Neural cell (in vitro differentiated cells): Measurements from ENCODE around the gene ORC2.

Source experiments
- EP300 ChIP-seq: fragments of 450-650 bp; conservative IDR thresholded peaks from 2 replicates; pipeline ENCODE4 v1.6.1; 2014; ENCODE audit warnings: antibody characterized with exemption, mild to moderate bottlenecking, moderate library complexity; ENCODE audit not compliant: poor library complexity, severe bottlenecking
- EZH2 ChIP-seq: fragments of 200-600, 300-800 bp; shearing (Covaris generic), sonication (generic); IDR thresholded peaks from 2 replicates; pipeline ENCODE4 v1.6.1; 2014; ENCODE audit warnings: antibody characterized with exemption, low read length, borderline replicate concordance, mild to moderate bottlenecking; ENCODE audit not compliant: insufficient read depth, poor library complexity, severe bottlenecking
- POLR2AphosphoS5 ChIP-seq: IDR thresholded peaks from 2 replicates; pipeline ENCODE4 v1.6.1; 2012
- RAD21 ChIP-seq: fragments of 450-650 bp; conservative IDR thresholded peaks from 2 replicates; pipeline ENCODE4 v1.6.1; 2014; ENCODE audit warnings: antibody characterized with exemption, mild to moderate bottlenecking, moderate library complexity
- TAF1 ChIP-seq: IDR thresholded peaks from 2 replicates; pipeline ENCODE4 v1.6.1; 2012; ENCODE audit warnings: low read depth
- TF ChIP-seq, protein P1 (sequence below): fragments of 450-650 bp; IDR thresholded peaks from 2 replicates; pipeline ENCODE4 v1.5.1; 2014; ENCODE audit warnings: antibody characterized with exemption, mild to moderate bottlenecking, moderate library complexity; ENCODE audit not compliant: poor library complexity, severe bottlenecking

DNA sequence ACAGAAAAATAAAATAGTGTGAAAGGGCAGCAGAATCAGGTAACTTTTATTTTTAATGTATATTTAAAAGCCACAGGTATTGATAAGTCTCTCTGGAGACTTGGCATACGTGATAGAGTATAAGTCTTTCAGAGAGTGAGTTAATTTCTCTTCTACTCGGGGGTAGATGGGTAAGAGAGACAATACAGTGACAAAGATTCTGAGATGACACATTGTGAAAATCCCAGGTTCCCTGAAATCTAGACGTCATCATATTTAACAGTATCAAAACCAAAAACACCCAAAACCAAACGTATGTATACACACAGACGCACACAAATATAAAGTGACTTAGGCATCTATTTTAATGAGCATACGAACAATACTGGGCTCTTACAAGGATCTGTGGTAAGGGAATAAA is 41.0 kb downstream of the ORC2 start:
- no peak for TF ChIP-seq EZH2
- TF ChIP-seq EP300, result no peak
- TF ChIP-seq, protein P1, sequence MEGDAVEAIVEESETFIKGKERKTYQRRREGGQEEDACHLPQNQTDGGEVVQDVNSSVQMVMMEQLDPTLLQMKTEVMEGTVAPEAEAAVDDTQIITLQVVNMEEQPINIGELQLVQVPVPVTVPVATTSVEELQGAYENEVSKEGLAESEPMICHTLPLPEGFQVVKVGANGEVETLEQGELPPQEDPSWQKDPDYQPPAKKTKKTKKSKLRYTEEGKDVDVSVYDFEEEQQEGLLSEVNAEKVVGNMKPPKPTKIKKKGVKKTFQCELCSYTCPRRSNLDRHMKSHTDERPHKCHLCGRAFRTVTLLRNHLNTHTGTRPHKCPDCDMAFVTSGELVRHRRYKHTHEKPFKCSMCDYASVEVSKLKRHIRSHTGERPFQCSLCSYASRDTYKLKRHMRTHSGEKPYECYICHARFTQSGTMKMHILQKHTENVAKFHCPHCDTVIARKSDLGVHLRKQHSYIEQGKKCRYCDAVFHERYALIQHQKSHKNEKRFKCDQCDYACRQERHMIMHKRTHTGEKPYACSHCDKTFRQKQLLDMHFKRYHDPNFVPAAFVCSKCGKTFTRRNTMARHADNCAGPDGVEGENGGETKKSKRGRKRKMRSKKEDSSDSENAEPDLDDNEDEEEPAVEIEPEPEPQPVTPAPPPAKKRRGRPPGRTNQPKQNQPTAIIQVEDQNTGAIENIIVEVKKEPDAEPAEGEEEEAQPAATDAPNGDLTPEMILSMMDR, result no peak
- TF ChIP-seq RAD21, result no peak
- no peak for TF ChIP-seq POLR2AphosphoS5
- no peak for TF ChIP-seq TAF1
